ENCODE measurements around the gene CEACAM20. TPM values are rescaled to one million over a fixed set of nuclear protein-coding genes. Genes with fewer than 3 reads are reported as not detected.
"Not testable (repeated sequence)": the region's sequence is repeated elsewhere in the genome, so short reads cannot be mapped to it uniquely, and the experiment has no call there.

The CEACAM20 gene
- total and polyA plus RNA-seq, 7 donors = 0.03 TPM; not detected in 6

DNA sequence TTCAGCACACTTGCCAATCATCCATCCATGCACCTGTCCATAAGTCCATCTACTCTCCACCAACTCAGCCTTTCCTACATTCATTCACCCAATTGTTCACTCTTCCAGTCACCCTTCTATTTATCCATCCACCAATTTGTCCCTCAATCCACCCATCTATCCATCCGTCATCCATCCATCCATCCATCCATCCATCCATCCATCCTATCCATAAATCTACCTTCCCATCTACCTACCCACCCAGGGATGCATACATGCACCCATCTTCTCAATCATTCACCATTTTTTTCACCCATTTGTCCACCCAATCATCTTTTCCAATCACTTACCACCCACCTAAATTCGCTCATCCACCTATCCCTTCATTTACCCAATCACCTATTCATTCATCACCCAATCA lies 14.6 kb upstream of the CEACAM20 start:
- Histone ChIP-seq H3K4me3 (no peak overlapping the region), H3K27ac (no peak overlapping the region), H3K27me3 (ENCODE audit: insufficient read depth in 3 of 3, low read length in 2 of 3) (peaks cover 0 to 6% (median 2%) of the 10 kb centered on the region in 3 donors), H3K9me3 (no peaks in the 10 kb centered on the region), H3K4me1 (no peaks in the 10 kb centered on the region), H3K36me3 (ENCODE audit: insufficient read depth in 1 of 2, low read depth in 1 of 2) (no peaks in the 10 kb centered on the region)
- DNase-seq (no peak), ATAC-seq (no peak)
- intact Hi-C loops (cut with DNase I) = no loop called here
- TF ChIP-seq, protein P1, sequence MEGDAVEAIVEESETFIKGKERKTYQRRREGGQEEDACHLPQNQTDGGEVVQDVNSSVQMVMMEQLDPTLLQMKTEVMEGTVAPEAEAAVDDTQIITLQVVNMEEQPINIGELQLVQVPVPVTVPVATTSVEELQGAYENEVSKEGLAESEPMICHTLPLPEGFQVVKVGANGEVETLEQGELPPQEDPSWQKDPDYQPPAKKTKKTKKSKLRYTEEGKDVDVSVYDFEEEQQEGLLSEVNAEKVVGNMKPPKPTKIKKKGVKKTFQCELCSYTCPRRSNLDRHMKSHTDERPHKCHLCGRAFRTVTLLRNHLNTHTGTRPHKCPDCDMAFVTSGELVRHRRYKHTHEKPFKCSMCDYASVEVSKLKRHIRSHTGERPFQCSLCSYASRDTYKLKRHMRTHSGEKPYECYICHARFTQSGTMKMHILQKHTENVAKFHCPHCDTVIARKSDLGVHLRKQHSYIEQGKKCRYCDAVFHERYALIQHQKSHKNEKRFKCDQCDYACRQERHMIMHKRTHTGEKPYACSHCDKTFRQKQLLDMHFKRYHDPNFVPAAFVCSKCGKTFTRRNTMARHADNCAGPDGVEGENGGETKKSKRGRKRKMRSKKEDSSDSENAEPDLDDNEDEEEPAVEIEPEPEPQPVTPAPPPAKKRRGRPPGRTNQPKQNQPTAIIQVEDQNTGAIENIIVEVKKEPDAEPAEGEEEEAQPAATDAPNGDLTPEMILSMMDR (IDR thresholded peaks at IDR 0.05) = no peak
- 51 to 64% (median 61%) methylated on average over 2 of the region's 2 CpGs for WGBS, 3 donors

DNA sequence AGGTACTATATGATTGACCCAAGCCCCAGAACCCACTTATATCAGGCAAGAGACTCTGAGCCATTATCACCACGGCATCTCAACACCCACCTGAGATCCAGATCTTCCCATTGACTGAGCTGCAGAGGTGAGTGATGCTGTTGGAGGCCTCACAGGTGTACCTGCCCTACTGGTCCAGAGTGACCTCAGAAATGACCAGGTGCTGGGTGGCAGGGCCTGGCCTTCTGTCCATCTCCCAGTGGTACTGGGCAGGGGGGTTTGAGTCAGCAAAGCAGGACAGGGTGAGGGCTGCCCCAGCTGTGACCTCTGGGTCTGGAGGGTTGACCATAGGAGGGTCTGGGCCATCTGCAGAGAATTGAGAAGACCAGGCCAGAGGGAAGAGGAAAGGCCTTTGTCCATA lies 13.2 kb upstream of the CEACAM20 start:
- Histone ChIP-seq H3K36me3 (ENCODE audit: insufficient read depth in 1 of 2, low read depth in 1 of 2) (no peaks in the 10 kb centered on the region), H3K9me3 (no peaks in the 10 kb centered on the region), H3K4me3 (no peak overlapping the region), H3K4me1 (no peaks in the 10 kb centered on the region), H3K27ac (no peak overlapping the region), H3K27me3 (ENCODE audit: insufficient read depth in 3 of 3, low read length in 2 of 3) (peaks cover 0 to 6% (median 4%) of the 10 kb centered on the region in 3 donors)
- WGBS, 3 donors = 0% methylated on average over 1 of the region's 1 CpG
- ATAC-seq (no peak), DNase-seq (no peak)
- TF ChIP-seq, protein P1 (IDR thresholded peaks at IDR 0.05) = no peak
- intact Hi-C loops (cut with DNase I) = no loop called here

DNA sequence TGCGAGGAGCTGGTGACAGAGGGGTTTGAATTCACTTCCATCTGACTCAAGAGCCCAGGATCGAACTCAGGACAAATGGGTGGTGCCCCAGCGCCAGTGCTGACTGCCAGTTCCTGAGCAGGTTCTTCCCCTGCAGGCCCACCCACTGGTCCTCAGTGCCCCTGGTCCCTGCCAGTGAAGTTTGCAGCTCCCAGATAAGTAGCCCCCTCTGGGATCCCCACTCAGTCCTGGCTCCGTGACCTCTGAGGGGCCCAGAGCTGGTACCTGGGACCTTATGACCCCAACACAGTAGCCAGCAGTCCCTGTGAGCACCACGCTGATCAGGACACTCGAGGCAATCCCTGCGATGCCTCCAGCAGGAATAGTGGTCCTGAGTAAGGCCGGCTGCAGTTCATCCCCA lies 11.3 kb upstream of the CEACAM20 start:
- Histone ChIP-seq H3K4me3 (no peak overlapping the region), H3K9me3 (no peaks in the 10 kb centered on the region), H3K27ac (no peak overlapping the region), H3K27me3 (ENCODE audit: insufficient read depth in 3 of 3, low read length in 2 of 3) (peaks cover 0 to 6% (median 4%) of the 10 kb centered on the region in 3 donors), H3K36me3 (ENCODE audit: insufficient read depth in 1 of 2, low read depth in 1 of 2) (no peaks in the 10 kb centered on the region), H3K4me1 (no peaks in the 10 kb centered on the region)
- intact Hi-C loops (cut with DNase I) = no loop called here
- DNase-seq (no peak), ATAC-seq (no peak)
- 74 to 75% (median 75%) methylated on average over 8 of the region's 8 CpGs for WGBS, 3 donors
- TF ChIP-seq, protein P1 (IDR thresholded peaks at IDR 0.05) = no peak

DNA sequence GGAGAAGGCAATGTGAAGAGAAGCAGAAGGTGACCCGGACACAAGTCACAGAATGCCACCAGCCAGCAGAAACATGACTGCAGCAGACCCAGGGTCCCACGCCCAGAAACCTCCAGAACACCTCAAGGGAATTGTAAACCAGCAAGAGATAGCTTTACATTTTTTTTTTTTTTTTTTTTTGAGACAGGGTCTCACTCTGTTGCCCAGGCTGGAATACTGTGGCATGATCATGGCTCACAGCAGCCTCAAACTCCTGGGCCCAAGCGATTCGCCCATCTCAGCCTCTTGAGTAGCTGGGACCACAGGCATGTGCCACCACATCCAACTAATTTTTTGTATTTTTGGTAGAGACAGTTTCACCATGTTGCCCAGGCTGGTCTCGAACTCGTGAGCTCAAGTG lies 10.5 kb upstream of the CEACAM20 start:
- intact Hi-C loops (cut with DNase I) = no loop called here
- Histone ChIP-seq H3K4me3 (no peak overlapping the region), H3K27ac (no peak overlapping the region), H3K4me1 (no peaks in the 10 kb centered on the region), H3K27me3 (ENCODE audit: insufficient read depth in 3 of 3, low read length in 2 of 3) (peaks cover 0 to 6% (median 2%) of the 10 kb centered on the region in 3 donors), H3K9me3 (no peaks in the 10 kb centered on the region), H3K36me3 (ENCODE audit: insufficient read depth in 1 of 2, low read depth in 1 of 2) (no peaks in the 10 kb centered on the region)
- 74 to 78% (median 78%) methylated on average over 6 of the region's 6 CpGs for WGBS, 3 donors
- TF ChIP-seq, protein P1 (IDR thresholded peaks at IDR 0.05) = no peak
- ATAC-seq (no peak), DNase-seq (no peak)

DNA sequence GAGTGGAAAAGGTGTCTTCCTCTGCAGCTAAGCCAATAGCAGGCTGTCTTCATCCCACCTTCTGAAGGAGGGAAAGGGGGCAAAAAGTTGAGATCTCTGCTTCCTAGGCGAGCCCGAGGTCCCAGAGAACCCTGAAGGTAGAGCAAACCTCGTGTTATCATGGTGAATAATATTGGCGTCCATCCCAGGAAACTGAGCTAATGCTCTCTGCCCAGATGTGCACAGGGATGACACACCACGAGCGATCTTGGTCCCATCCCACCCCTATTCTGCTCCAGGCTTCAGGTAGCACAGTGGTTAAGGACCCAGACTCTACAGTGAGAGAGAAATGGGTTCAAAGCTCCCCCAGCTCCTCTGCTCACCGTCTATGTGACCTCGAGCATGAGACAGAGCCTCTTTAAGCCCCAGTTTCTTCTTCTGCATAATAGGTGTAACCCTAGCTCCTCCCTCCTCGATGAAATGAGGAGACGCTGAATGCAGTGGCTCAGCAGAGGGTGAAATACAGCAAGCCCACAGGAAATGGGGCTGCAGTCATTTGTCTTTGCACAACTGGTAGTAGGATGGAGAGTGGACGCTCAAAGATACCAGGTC lies 9.9 kb upstream of the CEACAM20 start:
- DNase-seq = no peak
- no peaks in the 10 kb centered on the region for H3K36me3 ChIP-seq (ENCODE audit: insufficient read depth in 1 of 2, low read depth in 1 of 2)
- TF ChIP-seq, protein P1 (IDR thresholded peaks at IDR 0.05) = no peak
- no peak for ATAC-seq
- peaks cover 0 to 3% (median 2%) of the 10 kb centered on the region in 3 donors for H3K27me3 ChIP-seq (ENCODE audit: insufficient read depth in 3 of 3, low read length in 2 of 3)
- 62 to 66% (median 65%) methylated on average over 11 of the region's 11 CpGs for WGBS, 3 donors
- no peaks in the 10 kb centered on the region for H3K4me1 ChIP-seq
- intact Hi-C loops (cut with DNase I) = no loop called here
- no peak overlapping the region for H3K27ac ChIP-seq
- H3K9me3 ChIP-seq = no peaks in the 10 kb centered on the region
- no peak overlapping the region for H3K4me3 ChIP-seq

DNA sequence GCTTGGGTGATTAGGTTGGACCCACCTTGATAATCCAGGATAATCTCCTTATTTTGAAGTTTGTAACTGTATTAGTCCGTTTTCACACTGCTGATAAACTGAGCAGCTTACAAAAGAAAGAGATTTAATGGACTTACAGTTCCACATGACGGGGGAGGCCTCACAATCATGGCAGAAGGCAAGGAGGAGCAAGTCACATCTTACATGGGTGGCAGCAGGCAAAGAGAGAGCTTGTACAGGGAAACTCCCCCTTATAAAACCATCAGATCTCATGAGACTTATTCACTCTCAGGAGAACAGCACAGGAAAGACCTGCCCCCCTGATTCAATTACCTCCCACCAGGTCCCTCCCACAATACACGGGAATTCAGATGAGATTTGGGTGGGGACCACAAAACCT lies 5.9 kb upstream of the CEACAM20 start:
- H3K9me3 ChIP-seq; H3K27ac ChIP-seq; H3K4me1 ChIP-seq; DNase-seq; intact Hi-C loops (cut with DNase I); ATAC-seq; H3K27me3 ChIP-seq (ENCODE audit: insufficient read depth in 3 of 3, low read length in 2 of 3); H3K36me3 ChIP-seq (ENCODE audit: insufficient read depth in 1 of 2, low read depth in 1 of 2); H3K4me3 ChIP-seq: not testable (repeated sequence)
- WGBS, 3 donors = 43 to 50% (median 47%) methylated on average over 3 of the region's 3 CpGs

Measured in psoas muscle (tissue), 8 donors.